IMR-90 (cell line): ENCODE data around the gene LETM1. TPM values are rescaled to one million over a fixed set of nuclear protein-coding genes. Genes with fewer than 3 reads are reported as not detected.

Experiments
- polyA plus RNA-seq, 3 experiments: library from polyadenylated mRNA; depleted of rRNA; stranded (reverse); fragments of >200 nt; gene quantifications; 2 replicates each; pipeline ENCODE4 v1.2.3, GENCODE V29; 2012; ENCODE audit warnings: low replicate concordance in 1 of 3
- total RNA-seq: library from RNA; depleted of rRNA; stranded (reverse); fragments of >200 nt; gene quantifications from 2 replicates; pipeline ENCODE4 v1.2.3, GENCODE V29; 2012; rRNA removed

Gene LETM1
- total and polyA plus RNA-seq, 2 of the 4 experiments (the other 2 are of a cell fraction), result 25.0 to 49.3 TPM

Other genes starting within 250 kb of the LETM1 start
- gene FAM53A, start 171.8 kb downstream of the LETM1 start, total RNA-seq, result 1.9 and 2.0 TPM in 2 replicates
- 3.1 and 4.4 TPM in 2 replicates for gene FAM53A, start 171.8 kb downstream of the LETM1 start, polyA plus RNA-seq (2012; rRNA removed)
- gene SLBP, start 143.8 kb downstream of the LETM1 start, total RNA-seq, result 66.1 and 85.5 TPM in 2 replicates
- gene SLBP, start 143.8 kb downstream of the LETM1 start, polyA plus RNA-seq (2012; rRNA removed), result 61.8 and 64.9 TPM in 2 replicates
- gene TMEM129, start 134.8 kb downstream of the LETM1 start, total RNA-seq, result 6.6 and 6.7 TPM in 2 replicates
- 26.6 and 30.6 TPM in 2 replicates for gene TMEM129, start 134.8 kb downstream of the LETM1 start, polyA plus RNA-seq (2012; rRNA removed)
- 15.0 and 15.1 TPM in 2 replicates for gene TACC3, start 134.6 kb downstream of the LETM1 start, total RNA-seq
- 49.7 and 49.8 TPM in 2 replicates for gene TACC3, start 134.6 kb downstream of the LETM1 start, polyA plus RNA-seq (2012; rRNA removed)
- gene FGFR3, start 62.9 kb downstream of the LETM1 start, total RNA-seq, result 0.18 and 0.28 TPM in 2 replicates
- 0.67 and 0.93 TPM in 2 replicates for gene FGFR3, start 62.9 kb downstream of the LETM1 start, polyA plus RNA-seq (2012; rRNA removed)
- 62.2 and 68.1 TPM in 2 replicates for gene NSD2, start 15.2 kb upstream of the LETM1 start, total RNA-seq
- 29.4 and 35.9 TPM in 2 replicates for gene NSD2, start 15.2 kb upstream of the LETM1 start, polyA plus RNA-seq (2012; rRNA removed)
- gene NELFA, start 152.8 kb upstream of the LETM1 start, total RNA-seq, result 4.3 and 5.8 TPM in 2 replicates
- 21.9 and 23.4 TPM in 2 replicates for gene NELFA, start 152.8 kb upstream of the LETM1 start, polyA plus RNA-seq (2012; rRNA removed)
- gene NAT8L, start 203.2 kb upstream of the LETM1 start, total RNA-seq, result not detected in 2 replicates
- 0.04 and 0.05 TPM in 2 replicates for gene NAT8L, start 203.2 kb upstream of the LETM1 start, polyA plus RNA-seq (2012; rRNA removed)